KOPT-K1 (cell line): Measurements from ENCODE around the gene CRTC1.

ENCODE experiments used
- H3K27ac ChIP-seq: fragments of 200-600 bp; sonication (generic); 2 replicates; pipeline ENCODE4 v1.5.1; 2016; ENCODE audit warnings: antibody characterized with exemption, mild to moderate bottlenecking, low read depth, low read length; ENCODE audit not compliant: poor library complexity, severe bottlenecking
- H3K36me3 ChIP-seq: fragments of 200-600 bp; sonication (generic); 2 replicates; pipeline ENCODE4 v1.5.1; 2017; ENCODE audit warnings: antibody characterized with exemption, mild to moderate bottlenecking, low read length, moderate library complexity; ENCODE audit not compliant: insufficient read depth
- H3K9me3 ChIP-seq: fragments of 200-600 bp; sonication (generic); 2 replicates; pipeline ENCODE4 v1.5.1; 2017; ENCODE audit warnings: antibody characterized with exemption, low read length, mild to moderate bottlenecking; ENCODE audit not compliant: insufficient read depth, poor library complexity, severe bottlenecking

CRTC1 gene

DNA sequence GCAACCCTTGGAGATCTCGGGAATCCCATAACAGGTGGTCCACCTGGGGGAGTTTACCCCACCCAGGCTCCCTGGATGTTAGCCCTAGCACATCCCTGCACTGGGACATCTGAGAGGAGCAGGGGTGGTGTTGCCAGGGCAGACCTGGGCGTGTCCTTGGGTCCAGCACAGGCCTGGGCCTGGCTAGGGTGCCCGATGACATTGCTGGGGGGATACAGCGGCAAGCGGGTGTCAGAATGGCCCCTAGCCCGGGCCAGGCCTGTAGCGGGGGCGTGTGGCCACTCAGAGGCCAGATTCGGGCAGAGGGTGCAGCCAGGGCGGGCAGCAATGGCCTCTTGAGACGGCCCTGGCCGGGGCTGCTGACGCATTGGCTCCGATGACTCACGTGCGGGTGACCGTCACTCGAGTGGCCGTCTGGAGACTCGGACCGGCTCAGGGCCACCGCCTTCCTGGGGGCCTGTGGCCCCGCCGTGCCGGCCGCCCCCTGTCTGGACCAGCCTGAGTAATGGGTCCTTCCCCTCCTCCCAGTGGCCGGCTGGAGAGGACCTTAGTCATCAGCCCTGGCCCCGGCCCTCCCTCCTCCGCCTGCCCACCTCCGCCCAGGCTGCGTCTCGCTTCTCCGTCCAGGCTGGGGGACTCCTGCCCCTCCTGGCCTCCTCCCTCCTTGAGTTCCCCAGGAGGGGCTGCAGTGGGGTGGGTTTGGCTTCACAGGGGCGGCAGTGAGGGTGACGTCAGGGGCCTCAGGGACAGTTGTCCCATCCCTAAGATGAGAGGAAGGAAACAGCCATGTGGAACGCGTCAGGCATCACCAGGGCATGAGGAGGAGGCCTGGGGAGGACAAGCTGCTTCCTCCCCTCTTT, 23.2 kb upstream of the CRTC1 start:
- Histone ChIP-seq H3K27ac (no peak overlapping the region), H3K9me3 (no peaks in the 10 kb centered on the region), H3K36me3 (peaks cover 2% of the 10 kb centered on the region; the same call in 1 of the 2 replicates)

DNA sequence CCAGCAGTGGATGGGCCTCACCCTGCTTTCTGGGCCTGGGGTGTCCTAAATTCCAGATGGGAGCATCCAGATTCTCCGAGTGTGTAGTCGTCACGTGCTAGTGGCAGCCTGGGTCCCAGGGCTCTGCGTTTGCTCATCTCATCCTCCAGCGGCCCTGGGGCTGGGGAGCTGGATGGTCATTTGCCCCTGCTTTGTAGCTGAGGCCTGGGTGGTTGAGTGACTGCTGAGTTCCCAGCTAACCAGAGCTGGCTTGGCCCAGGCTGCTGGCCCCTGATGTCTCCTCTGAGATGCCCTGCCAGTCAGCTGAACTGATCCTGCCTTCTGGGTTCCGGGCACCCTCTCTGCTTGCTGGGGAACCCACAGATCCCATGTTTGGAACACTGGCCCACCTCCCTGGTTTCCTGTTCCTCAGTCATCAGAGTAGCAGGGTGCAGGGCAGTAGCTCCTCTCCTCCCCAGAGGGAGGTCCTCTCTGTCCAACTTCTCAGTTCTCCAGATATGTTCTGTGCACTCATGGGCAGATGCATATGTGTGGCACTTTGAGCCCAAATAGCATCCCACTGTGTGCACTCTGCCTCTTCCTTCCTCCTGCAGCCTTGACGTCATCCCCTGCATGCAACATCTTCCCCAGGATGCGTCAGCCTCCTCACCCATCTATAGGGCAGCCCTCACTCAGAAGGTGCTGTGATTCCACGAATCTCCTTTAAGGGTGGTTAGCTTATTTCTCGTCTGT, 22.4 kb upstream of the CRTC1 start:
- H3K9me3 ChIP-seq = no peaks in the 10 kb centered on the region
- peaks cover 7% of the 10 kb centered on the region; the same call in 1 of the 2 replicates for H3K36me3 ChIP-seq
- H3K27ac ChIP-seq = no peak overlapping the region

DNA sequence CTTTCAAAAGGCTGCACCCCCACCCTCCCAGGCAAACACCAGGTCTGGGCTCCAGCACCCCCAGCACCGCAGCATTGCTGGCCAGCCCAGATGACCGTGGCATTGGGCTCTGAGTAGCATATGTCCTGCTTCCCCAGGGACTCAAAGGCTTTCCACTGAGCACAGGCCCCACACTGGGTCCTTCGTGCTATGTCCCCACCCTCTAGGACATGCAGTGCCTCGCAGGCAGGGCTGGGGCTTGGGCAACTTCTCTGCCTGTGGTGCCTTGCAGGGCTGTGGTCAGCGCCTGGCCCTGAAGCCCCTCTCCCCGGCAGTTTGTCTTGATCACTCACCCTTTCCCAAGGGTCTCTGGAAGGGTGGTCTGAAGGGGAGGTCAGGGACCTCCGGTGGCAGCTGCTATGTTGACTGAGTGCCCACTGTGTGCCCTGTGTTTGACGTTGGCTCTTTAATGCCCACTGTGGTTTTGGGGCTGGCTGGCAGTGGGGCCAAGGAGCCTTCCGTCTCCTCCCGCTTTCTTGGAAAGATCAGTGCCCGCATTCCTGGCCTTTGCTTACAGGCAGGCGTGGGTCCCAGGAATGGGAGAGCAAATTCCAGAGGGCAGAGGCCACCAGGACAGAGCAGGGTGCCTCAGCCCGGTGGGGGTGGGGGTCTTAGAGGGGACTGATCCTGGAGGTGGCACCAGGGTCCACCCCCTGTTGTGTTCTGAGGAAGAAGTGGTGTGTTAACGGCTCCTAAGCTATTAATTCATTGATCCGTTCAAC, 20.3 kb upstream of the CRTC1 start:
- Histone ChIP-seq H3K27ac (no peak overlapping the region), H3K36me3 (peaks cover 20% of the 10 kb centered on the region; the same call in 1 of the 2 replicates), H3K9me3 (no peaks in the 10 kb centered on the region)

DNA sequence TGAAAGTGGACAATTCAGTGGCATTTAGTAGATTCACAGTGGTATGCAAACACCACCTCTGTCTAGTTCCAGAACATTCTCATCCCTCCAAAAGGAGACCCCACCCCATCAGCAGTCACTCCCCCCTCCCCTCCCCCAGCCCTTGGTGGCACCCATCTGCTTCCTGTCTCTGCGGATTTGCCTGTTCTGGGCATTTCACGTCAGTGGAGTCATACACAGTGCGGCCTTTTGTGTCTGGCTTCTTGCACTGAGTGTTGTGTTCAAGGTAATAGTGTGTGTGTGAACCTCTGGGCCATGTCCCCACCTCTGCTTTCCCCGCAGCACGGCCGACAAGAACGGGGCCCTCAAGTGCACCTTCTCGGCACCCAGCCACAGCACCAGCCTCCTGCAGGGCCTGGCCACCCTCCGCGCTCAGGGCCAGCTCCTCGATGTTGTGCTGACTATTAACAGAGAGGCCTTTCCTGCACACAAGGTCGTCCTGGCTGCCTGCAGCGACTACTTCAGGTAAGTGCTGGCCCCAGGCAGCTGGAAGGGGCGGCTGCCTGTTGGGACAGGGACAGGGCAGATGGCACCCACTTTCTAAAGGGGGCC, 19.4 kb upstream of the CRTC1 start:
- Histone ChIP-seq H3K27ac (no peak overlapping the region), H3K9me3 (no peaks in the 10 kb centered on the region), H3K36me3 (peaks cover 29% of the 10 kb centered on the region; the same call in 1 of the 2 replicates)

DNA sequence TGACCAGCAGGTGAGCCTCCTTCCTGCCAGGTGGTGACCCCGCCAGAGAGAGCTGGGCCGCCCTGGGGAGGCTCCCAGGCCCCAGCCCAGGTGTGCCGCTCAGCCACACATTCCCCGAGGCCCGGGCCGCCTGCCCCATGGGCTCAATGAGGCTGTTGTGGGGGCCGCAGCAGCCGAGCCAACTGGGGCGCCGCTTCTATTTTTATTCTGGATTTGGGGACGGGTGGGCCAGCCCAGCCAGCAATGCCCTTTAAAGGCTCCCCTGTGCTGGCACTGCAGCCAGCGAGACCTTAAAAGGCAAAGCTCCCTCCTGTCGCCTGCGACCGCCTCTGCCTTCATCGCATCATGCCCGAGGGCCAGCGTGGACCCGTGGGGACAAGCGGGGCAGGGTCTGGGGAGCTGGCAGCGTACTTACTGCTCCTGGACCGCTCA, 17.7 kb upstream of the CRTC1 start:
- Histone ChIP-seq H3K9me3 (no peaks in the 10 kb centered on the region), H3K36me3 (peaks cover 46% of the 10 kb centered on the region; the same call in 1 of the 2 replicates), H3K27ac (no peak overlapping the region)

DNA sequence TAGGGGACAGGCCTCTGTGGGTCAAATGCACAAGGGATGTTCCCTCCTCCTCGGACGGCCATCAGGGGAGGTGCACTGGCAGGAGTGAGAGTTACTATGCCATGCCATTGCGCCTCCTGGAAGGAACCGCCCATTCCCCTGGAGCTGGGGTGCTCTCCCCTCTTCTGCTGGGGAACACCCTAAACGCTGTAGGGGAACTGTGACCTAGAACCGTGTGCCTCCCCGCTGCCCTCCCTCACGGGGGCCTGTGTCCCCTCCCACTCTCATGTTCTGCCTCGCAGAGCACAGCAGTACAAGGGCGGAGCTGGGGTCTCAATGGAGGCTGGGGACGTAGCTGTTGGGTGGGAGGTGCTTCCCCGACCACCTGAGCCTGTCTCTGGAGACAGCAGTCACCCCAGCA, 17.2 kb upstream of the CRTC1 start:
- H3K36me3 ChIP-seq = peaks cover 52% of the 10 kb centered on the region; the same call in 1 of the 2 replicates
- no peak overlapping the region for H3K27ac ChIP-seq
- no peaks in the 10 kb centered on the region for H3K9me3 ChIP-seq

DNA sequence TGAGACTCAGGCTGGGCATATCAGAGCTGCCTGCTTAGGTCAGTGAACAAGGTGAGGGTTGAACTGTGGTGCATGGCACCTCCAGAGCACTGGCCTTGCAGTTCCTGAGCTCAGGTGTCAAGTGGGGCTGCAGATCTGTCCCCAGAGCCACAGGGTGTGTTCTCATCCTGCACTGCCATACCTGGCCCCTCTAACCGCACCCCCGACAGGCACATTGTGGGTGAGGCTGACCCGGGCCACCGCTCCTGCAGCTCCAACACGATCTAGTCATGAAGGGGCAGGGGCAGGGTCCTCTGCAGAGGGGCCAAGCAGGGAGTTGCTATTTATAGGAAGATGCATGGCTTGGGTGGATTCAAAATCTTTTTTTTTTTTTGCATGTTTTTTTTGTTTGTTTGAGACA, 16.7 kb upstream of the CRTC1 start:
- no peaks in the 10 kb centered on the region for H3K9me3 ChIP-seq
- no peak overlapping the region for H3K27ac ChIP-seq
- H3K36me3 ChIP-seq = peaks cover 52% of the 10 kb centered on the region; the same call in 1 of the 2 replicates

DNA sequence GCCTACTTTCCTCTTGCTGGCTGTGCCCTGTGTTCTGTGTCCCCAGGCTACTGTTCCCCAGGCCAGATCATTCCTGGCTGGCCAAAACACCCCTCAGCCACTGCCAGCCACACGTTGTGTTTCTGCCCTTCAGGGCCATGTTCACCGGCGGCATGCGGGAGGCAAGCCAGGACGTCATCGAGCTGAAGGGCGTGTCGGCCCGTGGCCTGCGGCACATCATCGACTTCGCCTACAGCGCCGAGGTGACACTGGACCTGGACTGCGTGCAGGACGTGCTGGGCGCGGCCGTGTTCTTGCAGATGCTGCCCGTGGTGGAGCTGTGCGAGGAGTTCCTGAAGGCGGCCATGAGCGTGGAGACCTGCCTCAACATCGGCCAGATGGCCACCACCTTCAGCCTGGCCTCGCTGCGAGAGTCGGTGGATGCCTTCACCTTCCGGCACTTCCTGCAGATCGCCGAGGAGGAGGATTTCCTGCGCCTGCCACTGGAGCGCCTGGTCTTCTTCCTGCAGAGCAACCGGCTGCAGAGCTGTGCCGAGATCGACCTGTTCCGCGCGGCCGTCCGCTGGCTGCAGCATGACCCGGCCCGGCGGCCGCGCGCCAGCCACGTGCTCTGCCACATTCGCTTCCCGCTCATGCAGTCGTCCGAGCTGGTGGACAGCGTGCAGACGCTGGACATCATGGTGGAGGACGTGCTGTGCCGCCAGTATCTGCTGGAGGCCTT, 15.8 kb upstream of the CRTC1 start:
- Histone ChIP-seq H3K36me3 (peaks cover 52% of the 10 kb centered on the region; the same call in 1 of the 2 replicates), H3K27ac (no peak overlapping the region), H3K9me3 (no peaks in the 10 kb centered on the region)

DNA sequence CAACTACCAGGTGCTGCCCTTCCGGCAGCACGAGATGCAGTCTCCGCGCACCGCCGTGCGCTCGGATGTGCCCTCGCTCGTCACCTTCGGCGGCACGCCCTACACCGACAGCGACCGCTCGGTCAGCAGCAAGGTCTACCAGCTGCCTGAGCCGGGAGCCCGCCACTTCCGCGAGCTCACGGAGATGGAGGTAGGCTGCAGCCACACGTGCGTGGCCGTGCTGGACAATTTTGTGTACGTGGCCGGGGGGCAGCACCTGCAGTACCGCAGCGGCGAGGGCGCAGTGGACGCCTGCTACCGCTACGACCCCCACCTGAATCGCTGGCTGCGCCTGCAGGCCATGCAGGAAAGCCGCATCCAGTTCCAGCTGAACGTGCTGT, 15.2 kb upstream of the CRTC1 start:
- H3K9me3 ChIP-seq = no peaks in the 10 kb centered on the region
- H3K36me3 ChIP-seq = peaks cover 52% of the 10 kb centered on the region; the same call in 1 of the 2 replicates
- no peak overlapping the region for H3K27ac ChIP-seq

DNA sequence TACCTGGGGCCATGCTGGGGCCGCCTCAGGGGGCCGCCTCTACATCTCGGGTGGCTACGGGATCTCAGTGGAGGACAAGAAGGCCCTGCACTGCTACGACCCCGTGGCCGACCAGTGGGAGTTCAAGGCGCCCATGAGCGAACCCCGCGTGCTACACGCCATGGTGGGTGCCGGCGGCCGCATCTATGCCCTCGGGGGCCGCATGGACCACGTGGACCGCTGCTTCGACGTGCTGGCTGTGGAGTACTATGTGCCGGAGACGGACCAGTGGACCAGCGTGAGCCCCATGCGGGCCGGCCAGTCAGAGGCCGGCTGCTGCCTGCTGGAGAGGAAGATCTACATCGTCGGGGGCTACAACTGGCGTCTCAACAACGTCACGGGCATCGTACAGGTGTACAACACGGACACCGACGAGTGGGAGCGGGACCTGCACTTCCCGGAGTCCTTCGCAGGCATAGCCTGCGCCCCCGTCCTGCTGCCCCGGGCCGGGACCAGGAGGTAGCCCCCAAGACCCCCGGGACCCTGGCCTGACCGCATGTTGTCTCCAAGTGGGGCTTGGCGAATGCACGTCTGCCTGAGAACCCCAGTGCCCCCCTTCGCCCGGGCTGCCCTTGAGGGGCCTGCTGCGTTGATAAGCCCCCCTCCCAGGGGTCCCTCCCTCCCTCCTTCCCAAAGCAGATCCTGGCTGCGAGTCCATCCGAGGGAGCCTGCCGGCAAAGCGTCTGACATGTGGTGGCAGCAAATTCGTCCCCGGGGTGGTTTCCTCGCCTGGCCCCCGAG, 14.5 kb upstream of the CRTC1 start:
- peaks cover 52% of the 10 kb centered on the region; the same call in 1 of the 2 replicates for H3K36me3 ChIP-seq
- H3K27ac ChIP-seq = no peak overlapping the region
- H3K9me3 ChIP-seq = no peaks in the 10 kb centered on the region

DNA sequence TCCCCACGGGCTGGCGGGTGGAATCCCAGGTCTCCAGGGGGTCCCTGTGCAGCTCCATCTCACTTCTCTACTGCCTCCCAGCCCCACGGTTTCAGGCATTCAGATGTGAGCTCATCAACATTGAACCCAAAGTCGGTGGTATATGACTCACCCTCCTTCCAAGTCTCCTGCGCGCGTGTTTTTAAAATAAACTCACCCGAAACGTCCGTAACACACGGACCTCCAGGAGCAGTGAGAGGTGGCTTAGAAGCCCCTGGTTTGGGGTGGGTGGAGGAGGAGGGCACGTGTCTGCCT, 14.0 kb upstream of the CRTC1 start:
- peaks cover 52% of the 10 kb centered on the region; the same call in 1 of the 2 replicates for H3K36me3 ChIP-seq
- H3K9me3 ChIP-seq = no peaks in the 10 kb centered on the region
- H3K27ac ChIP-seq = no peak overlapping the region

DNA sequence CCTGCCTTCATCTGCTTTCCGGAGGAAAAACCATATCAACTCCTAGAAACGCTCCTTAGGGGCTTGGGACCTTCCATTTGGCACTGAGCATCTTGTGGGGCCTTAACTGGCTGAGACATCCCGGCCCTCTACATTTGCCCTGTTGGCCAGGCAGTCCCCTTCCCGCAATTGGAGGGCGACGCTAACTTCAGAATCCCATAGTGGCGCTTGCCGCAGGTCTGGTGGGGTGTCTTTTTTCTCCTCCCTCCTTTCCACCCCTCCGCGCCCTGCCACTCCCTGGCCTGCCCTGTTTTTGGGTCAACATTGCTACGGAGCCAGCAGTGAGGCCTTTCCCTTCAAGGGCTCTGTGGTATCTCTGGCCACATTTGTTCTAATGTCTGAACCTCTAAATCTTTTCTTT, 13.6 kb upstream of the CRTC1 start:
- Histone ChIP-seq H3K27ac (no peak overlapping the region), H3K9me3 (no peaks in the 10 kb centered on the region), H3K36me3 (peaks cover 52% of the 10 kb centered on the region; the same call in 1 of the 2 replicates)

DNA sequence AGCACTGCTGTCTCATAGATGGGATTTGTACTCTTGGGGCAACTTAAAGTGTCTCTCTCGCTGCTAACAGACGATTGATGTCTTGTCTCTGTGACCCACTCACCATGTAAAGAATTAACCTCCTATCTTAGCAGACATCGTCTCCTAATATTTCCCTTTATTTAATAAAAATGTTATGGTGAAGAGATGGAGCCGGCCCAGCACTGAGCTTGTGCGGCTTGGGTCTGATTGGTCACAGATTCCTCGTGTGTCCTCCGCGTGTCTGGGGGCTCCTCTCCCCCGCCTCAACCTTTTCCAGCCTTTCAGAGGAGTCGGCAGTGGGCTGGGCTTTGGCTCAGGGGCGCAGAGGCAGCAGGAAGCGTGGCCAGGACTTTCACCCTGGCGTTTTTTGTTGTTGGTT, 13.2 kb upstream of the CRTC1 start:
- peaks cover 50% of the 10 kb centered on the region; the same call in 1 of the 2 replicates for H3K36me3 ChIP-seq
- no peaks in the 10 kb centered on the region for H3K9me3 ChIP-seq

More for the DNA sequence above, 13.2 kb upstream of the CRTC1 start:
- H3K27ac ChIP-seq = no peak overlapping the region
